ENCODE data around the gene TMEM25.
"Not testable (repeated sequence)": the region's sequence is repeated elsewhere in the genome, so short reads cannot be mapped to it uniquely, and the experiment has no call there.

The TMEM25 gene

DNA sequence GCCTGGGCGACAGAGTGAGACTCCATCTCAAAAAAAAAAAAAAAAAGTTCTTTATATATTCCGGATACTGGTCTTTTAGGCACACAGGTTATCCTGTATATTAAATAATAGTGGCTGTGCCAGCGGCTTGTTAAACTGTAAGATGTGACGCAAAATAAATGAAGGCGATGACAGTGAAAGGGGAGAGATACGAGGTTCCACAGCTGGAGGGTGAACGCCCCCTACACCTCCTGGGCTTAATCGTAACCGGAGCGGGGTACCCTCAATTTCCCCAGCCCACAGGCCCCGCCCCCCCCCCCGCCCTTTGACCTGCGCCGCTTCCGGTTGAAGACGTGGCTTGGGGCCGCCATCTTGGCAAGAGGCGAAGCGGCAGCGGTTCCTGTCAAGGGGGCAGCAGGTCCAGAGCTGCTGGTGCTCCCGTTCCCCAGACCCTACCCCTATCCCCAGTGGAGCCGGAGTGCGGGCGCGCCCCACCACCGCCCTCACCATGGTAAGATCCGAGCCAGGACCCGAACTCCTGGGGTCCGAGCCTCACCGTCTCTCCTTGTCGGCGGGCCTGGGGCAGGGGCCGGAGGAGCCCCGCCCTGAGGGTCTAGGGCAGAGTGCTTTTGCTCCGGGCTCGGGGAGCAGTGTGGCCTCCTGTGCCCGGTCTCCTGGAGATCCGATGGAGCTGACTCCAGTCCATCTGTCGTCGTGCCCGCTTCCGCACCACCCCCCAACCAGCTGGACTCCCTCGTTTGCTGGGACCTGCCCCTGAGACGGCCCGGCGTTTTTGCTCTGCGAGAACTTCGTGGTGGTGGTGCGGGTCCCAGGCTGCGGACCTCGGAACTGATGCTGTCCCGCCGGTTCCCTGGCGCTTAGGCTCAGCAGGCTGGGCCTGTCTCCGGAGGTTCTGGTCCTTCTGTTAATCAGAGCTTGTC, 41.3 kb downstream of the TMEM25 start, which contains the start of gene ARCN1:
TSS of gene ARCN1 (plus strand) at position 349 of the 920 bp plus-strand sequence. CDS start at position 488, 139 bp downstream.
- TF ChIP-seq SP1 (IDR thresholded peaks at IDR 0.05): no peak
- TF ChIP-seq ZNF384 (IDR thresholded peaks at IDR 0.05): peak; percentile 84
- CTCF ChIA-PET: interaction anchor here (0.7 to 1.0 kb wide), 3 partner anchors 20 to 1019 kb away, joined by 3 to 7 read pairs (median 5); no protein-coding TSS in a partner anchor
- POLR2A ChIA-PET: interaction anchor here (0.8 to 1.5 kb wide), 6 partner anchors 21 to 298 kb away, joined by 3 to 9 read pairs (median 4); no protein-coding TSS in a partner anchor
- peak; percentile 80 for DNase-seq (ENCODE audit: extremely low spot score)

DNA sequence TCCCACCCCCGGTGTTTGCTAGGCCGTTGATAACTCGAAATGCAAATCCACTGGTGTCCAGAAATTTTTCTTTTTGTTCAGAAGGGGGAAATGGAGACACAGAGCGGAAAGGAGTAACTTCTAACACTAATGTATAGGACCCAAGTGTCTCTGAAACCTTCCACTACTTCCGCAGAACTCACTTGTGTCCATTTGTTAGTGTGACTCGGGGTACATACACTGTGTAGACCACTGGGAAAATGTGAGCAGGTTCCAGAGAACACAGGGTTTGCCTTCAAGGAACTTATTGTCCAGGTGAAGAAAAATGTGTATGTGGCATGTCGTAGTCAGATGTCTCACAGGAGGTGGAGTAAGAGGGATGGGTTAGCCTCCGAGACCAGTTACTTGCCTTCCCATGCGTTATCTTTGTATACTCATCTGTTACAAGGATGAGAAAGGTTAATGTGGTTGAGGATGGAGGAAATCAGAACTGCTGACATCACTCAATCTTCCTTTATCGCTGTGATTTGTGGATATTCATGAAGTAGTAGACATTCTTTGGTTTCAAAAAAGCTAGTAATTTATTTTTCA, 42.1 kb downstream of the TMEM25 start:
- CTCF ChIA-PET: interaction anchor here (1.0 kb wide), 1 partner anchor 19 kb away, joined by 3 read pairs; no protein-coding TSS in a partner anchor
- POLR2A ChIA-PET: interaction anchor here (0.8 to 1.5 kb wide), 5 partner anchors 21 to 297 kb away, joined by 3 to 9 read pairs (median 4); no protein-coding TSS in a partner anchor
- DNase-seq (ENCODE audit: extremely low spot score): peak; percentile 20
- TF ChIP-seq ELF4 (IDR thresholded peaks at IDR 0.05) (no peak), CTBP1 (IDR thresholded peaks at IDR 0.05; ENCODE audit: borderline replicate concordance) (no peak), ARNT (IDR thresholded peaks at IDR 0.05) (no peak), NFRKB (IDR thresholded peaks at IDR 0.05) (no peak), FOXK2 (IDR thresholded peaks at IDR 0.05) (no peak), FOXA1 (IDR thresholded peaks at IDR 0.05) (no peak), L3MBTL2 (conservative IDR thresholded peaks at IDR 0.05) (no peak), HDGF (IDR thresholded peaks at IDR 0.05; ENCODE audit: borderline replicate concordance) (no peak), BHLHE40 (IDR thresholded peaks at IDR 0.05; ENCODE audit: borderline replicate concordance) (no peak), SP1 (IDR thresholded peaks at IDR 0.05) (no peak), ZNF384 (IDR thresholded peaks at IDR 0.05) (no peak), SUZ12 (IDR thresholded peaks at IDR 0.05) (no peak), LEF1 (IDR thresholded peaks at IDR 0.05; ENCODE audit: borderline replicate concordance) (no peak)
- TF ChIP-seq, protein P1, sequence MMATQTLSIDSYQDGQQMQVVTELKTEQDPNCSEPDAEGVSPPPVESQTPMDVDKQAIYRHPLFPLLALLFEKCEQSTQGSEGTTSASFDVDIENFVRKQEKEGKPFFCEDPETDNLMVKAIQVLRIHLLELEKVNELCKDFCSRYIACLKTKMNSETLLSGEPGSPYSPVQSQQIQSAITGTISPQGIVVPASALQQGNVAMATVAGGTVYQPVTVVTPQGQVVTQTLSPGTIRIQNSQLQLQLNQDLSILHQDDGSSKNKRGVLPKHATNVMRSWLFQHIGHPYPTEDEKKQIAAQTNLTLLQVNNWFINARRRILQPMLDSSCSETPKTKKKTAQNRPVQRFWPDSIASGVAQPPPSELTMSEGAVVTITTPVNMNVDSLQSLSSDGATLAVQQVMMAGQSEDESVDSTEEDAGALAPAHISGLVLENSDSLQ (IDR thresholded peaks at IDR 0.05): no peak

DNA sequence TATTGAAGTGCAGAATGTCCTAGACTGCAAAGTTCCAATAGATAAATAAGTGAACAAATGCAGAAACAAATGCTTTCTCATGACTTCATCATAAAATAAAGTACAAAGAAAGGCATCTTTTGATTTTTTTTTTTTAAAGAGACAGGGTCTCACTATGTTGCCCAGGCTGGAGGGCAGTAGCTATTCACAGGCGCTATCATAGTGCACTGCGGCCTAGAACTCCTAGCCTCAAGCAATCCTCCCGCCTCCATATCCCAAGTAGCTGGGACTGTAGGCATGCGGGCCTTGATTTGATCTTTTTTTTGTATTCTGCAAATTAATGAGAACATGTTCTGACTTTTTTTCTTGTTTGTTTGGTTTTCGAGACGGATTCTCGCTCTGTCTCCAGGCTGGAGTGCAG, 43.6 kb downstream of the TMEM25 start:
- ChIA-PET CTCF (no interaction called here), POLR2A (no interaction called here)
- no peak for DNase-seq (ENCODE audit: extremely low spot score)
- TF ChIP-seq FOXA1 (IDR thresholded peaks at IDR 0.05) (no peak), ZNF384 (IDR thresholded peaks at IDR 0.05) (peak; percentile 45)

DNA sequence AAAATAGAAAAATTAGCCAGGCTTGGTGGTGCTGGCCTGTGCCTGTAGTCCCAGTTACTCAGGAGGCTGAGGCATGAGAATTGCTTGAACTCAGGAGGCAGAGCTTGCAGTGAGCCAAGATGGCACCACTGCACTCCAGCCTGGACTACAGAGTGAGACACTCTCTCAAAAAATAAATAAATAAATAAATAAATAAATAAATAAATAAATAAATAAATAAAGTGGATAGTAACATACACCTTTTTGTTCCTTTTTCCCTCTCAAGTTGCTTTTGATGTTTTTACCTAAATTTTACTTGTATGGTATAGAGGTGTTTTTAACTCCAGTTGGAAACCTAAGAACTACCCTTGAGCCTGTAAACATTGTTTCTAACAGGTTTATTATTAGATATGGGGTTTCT, 47.0 kb downstream of the TMEM25 start:
- DNase-seq (ENCODE audit: extremely low spot score); CTCF ChIA-PET; POLR2A ChIA-PET: not testable (repeated sequence)

DNA sequence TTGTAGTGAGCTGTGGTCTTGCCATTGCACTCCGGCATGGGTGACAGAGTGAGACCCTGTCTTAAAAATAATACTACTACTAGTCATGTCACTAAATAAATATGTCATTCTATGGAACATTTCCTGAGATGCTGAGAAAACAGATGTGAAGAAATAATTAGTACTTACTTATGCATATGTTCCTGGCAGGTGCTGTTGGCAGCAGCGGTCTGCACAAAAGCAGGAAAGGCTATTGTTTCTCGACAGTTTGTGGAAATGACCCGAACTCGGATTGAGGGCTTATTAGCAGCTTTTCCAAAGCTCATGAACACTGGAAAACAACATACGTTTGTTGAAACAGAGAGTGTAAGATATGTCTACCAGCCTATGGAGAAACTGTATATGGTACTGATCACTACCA, 50.1 kb downstream of the TMEM25 start:
- CTCF ChIA-PET: no interaction called here
- POLR2A ChIA-PET: no interaction called here
- no peak for DNase-seq (ENCODE audit: extremely low spot score)
- TF ChIP-seq, protein P1 (IDR thresholded peaks at IDR 0.05): no peak
- TF ChIP-seq NFRKB (IDR thresholded peaks at IDR 0.05) (no peak), SUZ12 (IDR thresholded peaks at IDR 0.05) (no peak), FOXK2 (IDR thresholded peaks at IDR 0.05) (no peak), L3MBTL2 (conservative IDR thresholded peaks at IDR 0.05) (no peak), ARNT (IDR thresholded peaks at IDR 0.05) (no peak), FOXA1 (IDR thresholded peaks at IDR 0.05) (no peak), LEF1 (IDR thresholded peaks at IDR 0.05; ENCODE audit: borderline replicate concordance) (no peak), ZNF384 (IDR thresholded peaks at IDR 0.05) (no peak), TARDBP (IDR thresholded peaks at IDR 0.05) (no peak), BHLHE40 (IDR thresholded peaks at IDR 0.05; ENCODE audit: borderline replicate concordance) (no peak), FOXM1 (IDR thresholded peaks at IDR 0.05; ENCODE audit: borderline replicate concordance) (no peak), HDGF (IDR thresholded peaks at IDR 0.05; ENCODE audit: borderline replicate concordance) (no peak), ELF4 (IDR thresholded peaks at IDR 0.05) (no peak), CTBP1 (IDR thresholded peaks at IDR 0.05; ENCODE audit: borderline replicate concordance) (no peak), SP1 (IDR thresholded peaks at IDR 0.05) (no peak)

All from HEK293T (cell line).